Gastroesophageal sphincter (tissue), 3 donors: Measurements from ENCODE around the gene TLCD1.

Experiments used
- EP300 ChIP-seq: sonication (generic); formaldehyde crosslinking; IDR thresholded peaks from one replicate; pipeline ENCODE4 v1.6.1; 2017; ENCODE audit warnings: antibody characterized with exemption, mild to moderate bottlenecking
- TF ChIP-seq, protein P1 (sequence below), 4 experiments: fragments of 200-600 bp in 2 of 4; fragments of 450-650 bp in 2 of 4; sonication (generic) in 1 of 4; IDR thresholded peaks; one replicate each; pipeline ENCODE4 v1.5.1; 2017 to 2019; ENCODE audit warnings: antibody characterized with exemption in 4 of 4, mild to moderate bottlenecking in 2 of 4, moderate library complexity in 2 of 4

DNA sequence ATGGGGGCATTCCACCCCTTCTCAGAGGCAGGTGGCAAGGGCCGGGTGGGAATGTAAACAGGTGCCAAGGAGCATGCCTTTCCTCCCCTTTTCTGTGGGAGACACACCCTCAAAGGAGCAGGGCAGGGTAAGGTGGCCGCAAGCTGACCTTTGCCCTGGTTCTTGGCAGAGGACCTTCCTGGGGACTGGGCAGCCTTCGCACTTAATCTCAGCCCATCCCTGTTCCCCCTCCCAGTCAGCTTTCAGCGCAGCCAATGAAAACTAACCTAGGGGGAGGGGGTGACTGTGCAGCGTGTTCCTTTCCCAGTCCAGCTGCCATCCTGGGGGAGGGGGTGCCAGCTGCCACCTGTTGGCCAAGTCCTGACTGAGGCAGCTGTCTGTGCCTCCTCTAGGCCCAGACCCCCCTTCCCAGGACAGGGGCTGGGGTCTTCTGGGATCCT, 20.6 kb upstream of the TLCD1 start:
- TF ChIP-seq, protein P1, sequence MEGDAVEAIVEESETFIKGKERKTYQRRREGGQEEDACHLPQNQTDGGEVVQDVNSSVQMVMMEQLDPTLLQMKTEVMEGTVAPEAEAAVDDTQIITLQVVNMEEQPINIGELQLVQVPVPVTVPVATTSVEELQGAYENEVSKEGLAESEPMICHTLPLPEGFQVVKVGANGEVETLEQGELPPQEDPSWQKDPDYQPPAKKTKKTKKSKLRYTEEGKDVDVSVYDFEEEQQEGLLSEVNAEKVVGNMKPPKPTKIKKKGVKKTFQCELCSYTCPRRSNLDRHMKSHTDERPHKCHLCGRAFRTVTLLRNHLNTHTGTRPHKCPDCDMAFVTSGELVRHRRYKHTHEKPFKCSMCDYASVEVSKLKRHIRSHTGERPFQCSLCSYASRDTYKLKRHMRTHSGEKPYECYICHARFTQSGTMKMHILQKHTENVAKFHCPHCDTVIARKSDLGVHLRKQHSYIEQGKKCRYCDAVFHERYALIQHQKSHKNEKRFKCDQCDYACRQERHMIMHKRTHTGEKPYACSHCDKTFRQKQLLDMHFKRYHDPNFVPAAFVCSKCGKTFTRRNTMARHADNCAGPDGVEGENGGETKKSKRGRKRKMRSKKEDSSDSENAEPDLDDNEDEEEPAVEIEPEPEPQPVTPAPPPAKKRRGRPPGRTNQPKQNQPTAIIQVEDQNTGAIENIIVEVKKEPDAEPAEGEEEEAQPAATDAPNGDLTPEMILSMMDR (IDR thresholded peaks at IDR 0.05), result no peak
- no peak for TF ChIP-seq EP300
